GM18526 (cell line): ENCODE data around the gene FDX1.

Experiments
- POLR2A ChIP-seq: IDR thresholded peaks from 3 replicates; pipeline ENCODE4 v1.6.1; 2011; ENCODE audit not compliant: insufficient read length; ENCODE audit errors: extremely low read depth

Gene FDX1

GRCh38 chr11:110513259-110513801, 83.6 kb downstream of the FDX1 start:
- TF ChIP-seq POLR2A: no peak

GRCh38 chr11:110513846-110514437, 84.2 kb downstream of the FDX1 start:
- no peak for TF ChIP-seq POLR2A
